K562 (cell line): ENCODE measurements around the gene SART1. TPM values are rescaled to one million over a fixed set of nuclear protein-coding genes. Genes with fewer than 3 reads are reported as not detected.

ENCODE experiments used
- ATF4 ChIP-seq: fragments of 450-650 bp; formaldehyde crosslinking; IDR thresholded peaks from 2 replicates; pipeline ENCODE4 v1.4.0; 2022; ENCODE audit warnings: mild to moderate bottlenecking, moderate library complexity
- CBFA2T2 ChIP-seq: fragments of 450-650 bp; conservative IDR thresholded peaks from 2 replicates; pipeline ENCODE4 v1.6.1; 2017; ENCODE audit warnings: mild to moderate bottlenecking
- CBFA2T3 ChIP-seq: fragments of 450-650 bp; IDR thresholded peaks from 2 replicates; pipeline ENCODE4 v1.6.1; 2017
- EP400 ChIP-seq: fragments of 450-650 bp; IDR thresholded peaks from 2 replicates; pipeline ENCODE4 v1.6.1; 2017; ENCODE audit warnings: antibody characterized with exemption, mild to moderate bottlenecking, moderate library complexity
- ETV6 ChIP-seq, 3 experiments: fragments of 150-350 bp in 1 of 3; sonication (generic) in 1 of 3; formaldehyde crosslinking in 1 of 3; IDR thresholded peaks; 2 replicates each; pipeline versions ENCODE4 v1.6.1 to v1.8.0; 2014 to 2022; ENCODE audit warnings: borderline replicate concordance in 2 of 3, low read depth in 2 of 3, antibody characterized with exemption in 1 of 3, low read length in 1 of 3, mild to moderate bottlenecking in 1 of 3, missing genetic modification reagents in 1 of 3
- FOSL1 ChIP-seq: fragments of 200-800 bp; sonication (Bioruptor generic); conservative IDR thresholded peaks from 2 replicates; pipeline ENCODE4 v1.6.1; 2016; ENCODE audit warnings: missing genetic modification characterization, missing compliant biosample characterization
- GTF2B ChIP-seq: IDR thresholded peaks from 2 replicates; pipeline ENCODE4 v1.6.1; 2011; ENCODE audit not compliant: insufficient read length; ENCODE audit errors: extremely low read depth
- HEY1 ChIP-seq: fragments of 250-450 bp; sonication (Bioruptor Pico); IDR thresholded peaks from 2 replicates; pipeline ENCODE4 v1.5.0; 2020; ENCODE audit warnings: mild to moderate bottlenecking, moderate library complexity, borderline replicate concordance
- HNRNPUL1 ChIP-seq: fragments of 200-400 bp; formaldehyde crosslinking; IDR thresholded peaks from 2 replicates; pipeline ENCODE4 v1.6.1; 2017; ENCODE audit warnings: low read length
- MLLT1 ChIP-seq, 2 experiments: fragments of 450-650 bp; IDR thresholded peaks; 2 replicates each; pipeline ENCODE4 v1.6.1; 2016
- MTA2 ChIP-seq: fragments of 450-650 bp; IDR thresholded peaks from 2 replicates; pipeline ENCODE4 v1.6.1; 2016; ENCODE audit warnings: low read depth
- NCOR1 ChIP-seq: fragments of 450-650 bp; IDR thresholded peaks from 2 replicates; pipeline ENCODE4 v1.6.1; 2016; ENCODE audit warnings: mild to moderate bottlenecking, moderate library complexity
- NR2C2 ChIP-seq, 2 experiments: fragments of 200-800 bp in 1 of 2; sonication (Bioruptor generic) in 1 of 2; sonication (generic) in 1 of 2; formaldehyde crosslinking in 1 of 2; IDR thresholded peaks; 2 replicates each; pipeline versions ENCODE4 v1.6.1 to v1.8.0; 2016 to 2022; ENCODE audit warnings: mild to moderate bottlenecking in 1 of 2, missing compliant biosample characterization in 1 of 2, missing genetic modification characterization in 1 of 2, missing genetic modification reagents in 1 of 2
- PHB ChIP-seq: fragments of 250-450 bp; sonication (Bioruptor Pico); IDR thresholded peaks from 2 replicates; pipeline ENCODE4 v1.5.0; 2021
- SMARCC2 ChIP-seq: fragments of 450-650 bp; IDR thresholded peaks from 2 replicates; pipeline ENCODE4 v1.6.1; 2017; ENCODE audit warnings: antibody characterized with exemption, moderate library complexity, mild to moderate bottlenecking, low read depth
- SRSF7 ChIP-seq: fragments of 200-400 bp; formaldehyde crosslinking; optimal IDR thresholded peaks from 2 replicates; pipeline ENCODE3; 2017; ENCODE audit warnings: mild to moderate bottlenecking, low read depth, low read length
- THRB ChIP-seq: fragments of 450-650 bp; formaldehyde crosslinking; conservative IDR thresholded peaks from 2 replicates; pipeline ENCODE4 v1.4.0; 2022; ENCODE audit warnings: mild to moderate bottlenecking, missing genetic modification characterization
- ZNF518B ChIP-seq: fragments of 250-450 bp; sonication (Bioruptor Pico); IDR thresholded peaks from 2 replicates; pipeline ENCODE4 v1.5.0; 2021; ENCODE audit warnings: mild to moderate bottlenecking, moderate library complexity
- ZNF668 ChIP-seq: fragments of 250-450 bp; sonication (Bioruptor Pico); IDR thresholded peaks from 2 replicates; pipeline ENCODE4 v1.8.0; 2022; ENCODE audit warnings: mild to moderate bottlenecking, inconsistent platforms
- polyA plus RNA-seq, 8 experiments: library from polyadenylated mRNA; depleted of rRNA in 4 of 8; stranded (reverse) in 5 of 8; unstranded in 3 of 8; fragments of >200 nt; fragmentation: Nextera tagmentation in 2 of 8; fragmentation: Illumina TruSeq in 1 of 8; extraction: Ambion mirVana in 2 of 8; extraction: Trizol in 1 of 8; gene quantifications; 2 replicates each; pipeline versions ENCODE4 v1.2.1 to v1.2.3, GENCODE V29; 2011 to 2014; ENCODE audit warnings: inconsistent platforms in 1 of 8, missing spikeins in 1 of 8
- total RNA-seq, 7 experiments: library from RNA; depleted of rRNA in 6 of 7; stranded (reverse); fragments of >200 nt in 6 of 7; fragmentation: Illumina TruSeq in 2 of 7; extraction: Trizol in 2 of 7; gene quantifications; 2 replicates each; pipeline versions ENCODE4 v1.2.1 to v1.2.3, GENCODE V29; 2011 to 2021; ENCODE audit warnings: low replicate concordance in 1 of 7

SART1 gene
- total and polyA plus RNA-seq, 9 of the 15 experiments (the other 6 are each of a cell fraction or from before 2014, with no cell fraction given), result 4.8 to 84.1 (median 31.7) TPM

- TF ChIP-seq ZNF518B (CRISPR knock-in tag) (no peak), MLLT1 (IDR thresholded peaks at IDR 0.05) (0 out of 4 replicates have a peak, but pooled peaks of 1 of the 2 experiments have one; percentile 54), ETV6 (IDR thresholded peaks at IDR 0.05; ENCODE audit: borderline replicate concordance in 1 of 2, low read depth in 2 of 2, low read length in 1 of 2) (no peak), ETV6 (CRISPR knock-in tag; IDR thresholded peaks at IDR 0.05; ENCODE audit: borderline replicate concordance) (no peak), FOSL1 (tag) (no peak), SMARCC2 (no peak), ZNF668 (CRISPR knock-in tag) (no peak), CBFA2T3 (peak; percentile 46), ATF4 (peak; percentile 47; the same call in 1 of the 2 replicates), SRSF7 (no peak), EP400 (peak; percentile 19; the same call in 1 of the 2 replicates), NCOR1 (0 out of 2 replicates have a peak, but pooled peaks have one; percentile 24), HEY1 (no peak), HNRNPUL1 (no peak), MTA2 (peak; percentile 31; the same call in 1 of the 2 replicates), THRB (CRISPR knock-in tag) (0 out of 2 replicates have a peak, but pooled peaks have one; percentile 31), PHB (CRISPR knock-in tag) (no peak), NR2C2 (CRISPR knock-in tag; IDR thresholded peaks at IDR 0.05) (no peak), NR2C2 (tag; IDR thresholded peaks at IDR 0.05) (peak; percentile 12; the same call in 1 of the 2 replicates), CBFA2T2 (0 out of 2 replicates have a peak, but pooled peaks have one; percentile 16), GTF2B (no peak)
Measured at GRCh38 chr11:65927904-65928397, 33.6 kb upstream of the SART1 start (continued).
